NCI-H1694 treated with DMSO at 0.1 percent for 48 hours (cell line): ENCODE results near the gene GLMN.
A peak's percentile ranks its signal among the peaks of the same experiment; 100 is the strongest.
"Not testable (repeated sequence)": the region's sequence is repeated elsewhere in the genome, so short reads cannot be mapped to it uniquely, and the experiment has no call there.

Experiments used
- DNase-seq: peaks from one replicate; lab custom pipeline; 2025; lab: John Stamatoyannopoulos, UW

GLMN gene

GRCh38 chr1:92298213-92298572 is 594 bp downstream of the GLMN start:
- DNase-seq: no peak

DNA sequence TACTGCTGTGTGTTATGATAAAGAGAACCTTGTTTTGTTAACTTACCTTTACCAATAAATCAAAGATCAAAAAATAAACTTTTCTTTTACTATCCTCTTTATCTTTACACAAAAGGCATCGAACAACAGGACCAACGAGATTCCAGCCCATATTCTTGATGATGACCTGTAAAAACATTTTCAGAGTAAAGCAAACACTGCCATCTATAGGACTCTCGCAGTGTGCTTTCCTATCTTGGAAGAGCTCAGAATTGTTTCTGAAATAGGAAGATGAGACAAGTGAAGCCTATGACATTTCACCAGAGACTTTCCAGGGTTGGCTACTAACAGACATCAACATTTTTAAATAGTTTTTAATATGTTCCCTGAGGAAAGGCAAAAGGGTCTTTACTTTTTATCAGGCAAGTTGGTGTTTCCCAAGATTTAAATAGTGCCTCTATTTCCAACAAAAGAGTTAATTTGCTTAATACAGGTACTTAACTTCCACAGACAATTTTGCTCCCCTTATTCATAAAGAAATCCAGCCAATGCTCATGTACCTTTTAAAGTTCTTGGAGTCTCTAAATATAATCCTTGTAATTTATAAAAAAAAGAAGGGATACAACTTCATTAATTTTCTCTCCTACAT is 7.3 kb downstream of the GLMN start:
- DNase-seq: peak; percentile 50

GRCh38 chr1:92281411-92281810 is 17.4 kb downstream of the GLMN start:
- DNase-seq: not testable (repeated sequence)

DNA sequence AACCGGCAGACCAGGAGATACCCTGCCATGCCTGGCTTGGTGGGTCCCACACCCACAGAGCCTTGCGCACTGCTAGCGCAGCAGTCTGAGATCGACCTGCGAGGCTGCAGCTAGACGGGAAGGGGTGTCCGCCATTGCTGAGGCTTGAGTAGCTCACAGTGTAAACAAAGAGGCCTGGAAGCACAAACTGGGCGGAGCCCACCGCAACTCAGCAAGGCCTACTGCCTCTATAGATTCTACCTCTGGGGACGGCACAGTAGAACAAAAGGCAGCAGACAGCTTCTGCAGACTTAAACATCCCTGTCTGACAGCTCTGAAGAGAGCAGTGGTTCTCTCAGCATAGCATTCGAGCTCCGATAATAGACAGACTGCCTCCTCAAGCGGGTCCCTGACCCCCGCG is 19.0 kb downstream of the GLMN start:
- DNase-seq: not testable (repeated sequence)

- no peak for DNase-seq
These were observed 21.6 kb downstream of the GLMN start for GRCh38 chr1:92277105-92277723.

DNA sequence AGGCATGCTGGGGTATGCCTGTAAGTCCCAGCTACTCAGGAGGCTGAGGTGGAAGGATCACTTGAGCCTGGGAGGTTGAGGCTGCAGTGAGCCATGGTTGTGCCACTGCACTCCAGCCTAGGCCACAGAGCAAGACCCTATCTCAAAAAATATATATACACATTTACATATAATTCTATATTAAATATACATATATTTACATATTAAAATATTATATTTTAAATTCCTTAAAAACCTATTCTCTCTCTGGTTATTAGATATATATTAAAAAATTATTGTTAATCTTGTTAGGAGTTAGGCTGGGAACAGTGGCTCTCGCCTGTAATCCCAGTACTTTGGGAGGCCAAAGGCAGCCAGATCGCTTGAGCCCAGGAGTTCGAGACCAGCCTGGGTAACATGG is 22.7 kb downstream of the GLMN start:
- no peak for DNase-seq

DNA sequence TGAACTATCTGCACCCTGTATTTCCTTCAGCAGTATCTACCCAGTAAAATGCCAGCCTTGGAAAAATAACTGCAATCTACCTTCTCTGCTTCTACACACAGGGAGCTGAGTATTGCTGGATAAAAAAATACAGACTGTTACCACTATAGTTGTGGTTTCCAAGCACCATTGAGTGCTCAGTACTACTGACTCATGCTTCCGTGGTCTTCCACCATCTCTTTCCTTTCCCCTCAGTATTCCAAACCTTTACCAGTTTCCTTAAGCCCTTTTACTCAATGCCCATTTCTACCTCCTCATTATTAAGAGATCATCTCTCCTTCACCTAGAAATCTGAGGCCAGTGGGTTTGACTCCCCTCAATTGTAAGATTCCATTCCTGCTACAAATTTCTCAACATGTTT is 23.8 kb downstream of the GLMN start:
- DNase-seq: no peak

DNA sequence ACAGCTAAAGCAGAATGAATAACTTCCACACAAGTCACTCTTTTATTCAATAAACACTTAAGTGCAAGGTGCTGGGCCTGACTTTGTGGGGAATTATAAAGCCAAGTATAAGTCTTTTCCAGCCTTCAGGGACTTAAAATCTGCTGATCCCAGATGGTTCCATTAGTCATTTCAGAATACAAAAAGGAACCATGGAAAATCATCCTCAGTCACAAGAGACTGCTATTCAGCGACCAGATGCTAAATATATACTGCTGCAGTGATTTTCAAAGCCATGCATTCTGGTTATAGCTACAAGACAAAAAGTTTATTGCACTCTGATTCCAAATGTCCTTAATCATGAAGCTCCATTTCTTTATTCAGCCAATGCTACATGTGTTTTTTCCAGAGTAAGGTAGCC is 25.7 kb downstream of the GLMN start:
- no peak for DNase-seq

GRCh38 chr1:92262516-92262915 is 36.3 kb downstream of the GLMN start:
- DNase-seq: no peak

GRCh38 chr1:92259350-92259749 is 39.4 kb downstream of the GLMN start:
- DNase-seq: no peak

DNA sequence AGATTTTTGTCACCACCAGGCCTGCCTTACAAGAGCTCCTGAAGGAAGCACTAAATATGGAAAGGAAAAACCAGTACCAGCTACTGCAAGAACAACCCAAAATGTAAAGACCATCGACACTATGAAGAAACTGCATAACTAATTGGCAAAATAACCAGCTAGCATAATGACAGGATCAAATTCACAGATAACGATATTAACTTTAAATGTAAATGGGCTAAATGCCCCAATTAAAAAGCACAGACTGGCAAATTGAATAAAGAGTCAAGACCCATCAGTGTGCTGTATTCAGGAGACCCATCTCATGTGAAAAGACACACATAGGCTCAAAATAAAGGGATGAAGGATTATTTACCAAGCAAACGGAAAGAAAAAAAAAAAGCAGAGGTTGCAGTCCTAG is 44.1 kb downstream of the GLMN start:
- not testable (repeated sequence) for DNase-seq

GRCh38 chr1:92244376-92244775 is 54.4 kb downstream of the GLMN start:
- no peak for DNase-seq

GRCh38 chr1:92240034-92240433 is 58.8 kb downstream of the GLMN start:
- no peak for DNase-seq

DNA sequence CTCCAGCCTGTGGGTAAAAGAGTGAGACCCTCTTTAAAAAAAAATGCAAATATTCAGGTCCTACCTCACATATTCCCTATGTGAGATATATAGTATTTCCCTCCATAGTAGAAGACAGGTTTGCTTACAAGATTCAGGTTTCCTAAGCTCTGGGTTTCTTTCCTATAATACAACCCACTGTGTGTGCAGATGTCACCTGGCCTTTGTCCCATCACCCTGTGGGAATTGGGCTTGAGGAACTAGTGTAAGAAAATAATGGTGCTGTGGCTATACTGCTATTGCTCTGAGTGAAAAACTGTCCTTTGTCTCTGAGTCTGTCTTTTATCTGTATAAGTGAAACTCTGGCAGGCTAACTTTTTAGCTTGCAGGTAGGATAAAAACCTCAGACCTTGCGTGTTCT is 68.1 kb downstream of the GLMN start:
- no peak for DNase-seq

DNA sequence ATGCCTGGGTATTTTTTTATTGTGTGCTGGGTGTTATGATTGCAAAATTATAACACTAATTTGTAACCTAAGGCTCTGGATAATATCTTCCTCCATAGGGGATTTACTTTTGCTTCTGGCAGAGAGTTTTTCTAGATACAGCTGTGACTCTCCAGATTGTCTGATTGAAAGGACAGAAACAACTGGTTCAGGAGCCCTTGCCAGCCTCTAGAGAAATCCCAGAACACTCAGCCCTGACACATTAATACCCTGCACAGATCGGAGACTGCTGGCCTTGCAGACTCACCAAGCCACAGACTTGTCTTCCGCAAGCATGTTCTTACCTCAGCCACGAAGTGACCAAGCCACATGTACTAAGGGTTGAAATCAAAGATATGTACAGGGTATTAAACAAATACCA is 70.4 kb downstream of the GLMN start:
- no peak for DNase-seq

DNA sequence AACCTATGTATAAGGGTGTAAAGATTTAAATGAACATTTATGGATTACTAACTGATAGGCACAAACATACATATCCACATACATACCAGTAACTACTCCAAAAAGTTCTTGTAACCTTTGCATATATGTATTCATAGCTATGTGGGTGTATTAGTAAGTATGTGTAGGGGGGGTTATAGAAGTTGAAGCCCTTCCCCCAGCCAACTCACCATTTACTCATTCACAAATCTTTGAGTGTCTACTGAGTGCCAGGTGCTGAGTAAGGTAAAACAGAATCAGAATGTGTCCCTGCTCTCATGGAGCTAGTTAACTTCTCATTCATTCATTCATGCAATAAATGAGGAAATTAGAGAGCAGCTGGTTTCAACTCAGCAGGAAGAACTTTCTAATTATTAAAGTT is 79.8 kb downstream of the GLMN start:
- DNase-seq: no peak

GRCh38 chr1:92218559-92218958 is 80.2 kb downstream of the GLMN start:
- DNase-seq: no peak

DNA sequence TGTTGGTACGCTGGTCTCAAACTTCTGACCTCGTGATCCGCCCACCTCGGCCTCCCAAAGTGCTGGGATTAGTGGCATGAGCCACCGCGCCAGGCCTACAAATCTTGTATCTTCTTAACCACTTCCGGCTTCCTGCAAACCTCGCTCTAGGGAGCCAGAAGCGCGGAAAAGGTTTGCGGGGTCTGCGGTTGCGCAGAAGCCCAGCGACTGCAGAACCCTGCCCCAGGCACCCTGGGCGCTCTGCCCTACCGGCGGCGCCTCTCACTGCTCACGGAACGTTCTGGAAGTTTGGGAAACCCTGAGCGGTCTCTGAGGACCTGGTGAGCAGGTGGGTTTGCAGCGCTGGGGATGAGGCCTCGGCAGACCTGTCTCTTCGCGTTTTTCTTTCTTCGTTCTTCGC is 81.1 kb downstream of the GLMN start, which contains the start of gene C1orf146:
TSS of gene C1orf146 (plus strand) at position 195 of the 400 bp plus-strand sequence. CDS start 13,506 bp downstream, outside the sequence.
- no peak for DNase-seq

DNA sequence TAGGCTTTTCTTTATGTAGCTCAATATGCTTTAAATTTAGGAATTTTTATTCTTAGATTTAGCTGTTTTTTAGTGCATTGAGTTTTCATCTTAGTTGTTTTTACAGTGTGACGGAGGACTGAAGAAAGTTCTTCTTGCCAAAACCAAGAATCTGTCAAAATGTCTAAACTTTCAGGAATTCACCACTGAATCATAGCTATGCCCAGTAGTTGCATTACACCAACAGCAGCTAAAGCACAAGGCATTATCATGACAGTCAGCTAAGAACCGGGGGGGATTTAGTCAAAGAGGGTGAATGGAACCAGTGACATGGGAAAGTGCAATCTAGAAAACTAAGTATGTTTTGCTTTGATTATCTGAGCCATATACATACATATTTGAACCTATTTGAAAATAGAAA is 87.6 kb downstream of the GLMN start:
- no peak for DNase-seq

DNA sequence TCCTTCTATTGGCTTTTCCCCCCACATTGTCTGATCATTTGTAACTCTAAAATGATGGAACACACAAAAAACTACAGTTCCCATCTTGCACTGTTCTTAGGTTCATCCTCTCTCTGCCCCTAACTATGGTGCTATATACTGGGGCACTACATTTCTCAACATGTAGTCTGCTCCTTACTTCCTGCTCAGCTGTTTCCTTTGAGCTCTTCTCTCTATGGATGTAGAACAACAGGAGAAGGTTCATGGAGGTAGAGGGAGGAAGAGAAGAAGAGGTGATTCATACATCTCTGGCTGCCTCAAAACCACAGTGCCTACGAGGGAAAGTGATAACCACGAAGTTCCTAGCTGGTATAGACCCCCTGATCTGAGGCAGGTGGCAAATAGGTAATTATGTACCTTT is 88.1 kb downstream of the GLMN start:
- DNase-seq: no peak

DNA sequence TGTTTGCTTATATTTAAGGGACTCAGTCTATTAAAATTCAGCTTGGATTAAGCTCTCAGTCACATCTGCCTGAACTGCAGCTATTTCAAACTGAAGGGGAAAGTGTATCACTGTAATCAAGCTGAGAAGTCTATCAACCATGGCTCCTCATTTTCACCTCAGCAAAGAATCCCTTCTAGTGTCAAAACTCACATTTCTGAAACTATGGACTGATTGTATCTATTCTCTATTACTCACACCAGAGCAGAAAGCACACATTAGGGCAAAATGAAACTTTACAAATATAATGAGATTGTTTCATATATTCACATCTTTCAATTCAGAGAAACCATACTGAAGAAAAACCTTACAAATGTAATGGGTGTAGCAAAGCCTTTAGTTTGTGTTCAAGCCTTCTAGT is 95.7 kb downstream of the GLMN start:
- DNase-seq: no peak

- no peak for DNase-seq
These were observed 96.8 kb downstream of the GLMN start for GRCh38 chr1:92201973-92202372.
